Measurements from ENCODE around the gene OLFML3. TPM values are rescaled to one million over a fixed set of nuclear protein-coding genes. Genes with fewer than 3 reads are reported as not detected.

The OLFML3 gene
- total and polyA plus RNA-seq, 4 experiments from 2014 or later: 0.42 to 0.70 TPM; not detected in 2

GRCh38 chr1:113958691-113959090 is 20.6 kb upstream of the OLFML3 start:
- Histone ChIP-seq H3K27ac (ENCODE audit: low read depth, low read length) (no peak overlapping the region), H3K4me3 (ENCODE audit: low read length in 2 of 2) (no peak overlapping the region), H3K9me3 (ENCODE audit: control insufficient read depth in 1 of 2, low read length in 2 of 2) (no peaks in the 10 kb centered on the region), H3K36me3 (ENCODE audit: insufficient read depth, low read length) (peaks cover 65% of the 10 kb centered on the region), H3K27me3 (ENCODE audit: insufficient read depth, low read length) (no peaks in the 10 kb centered on the region), H3K4me1 (ENCODE audit: insufficient read depth, low read length) (peaks cover 9% of the 10 kb centered on the region)
- Mint-ChIP-seq H3K4me3 (no peak overlapping the region), H3K9me3 (no peaks in the 10 kb centered on the region), H3K27ac (peak overlapping the region in 3 of 7 donors; percentile 7 to 23 (median 10)), H3K36me3 (peaks cover 48 to 86% of the 10 kb centered on the region in 2 donors), H3K4me1 (peaks cover 16 to 38% (median 22%) of the 10 kb centered on the region in 4 donors), H3K27me3 (no peaks in the 10 kb centered on the region)
- POLR2A ChIA-PET (ENCODE audit: partially characterized antibody): no interaction called here
- DNase-seq: no peak
- CTCF ChIA-PET (ENCODE audit: partially characterized antibody): interaction anchor here (2.1 kb wide), 1 partner anchor 10 kb away, joined by 7 read pairs; no protein-coding TSS in a partner anchor
- intact Hi-C loops (cut with micrococcal nuclease): no loop called here

- H3K4me3 Mint-ChIP-seq: no peak overlapping the region
- H3K4me3 ChIP-seq (ENCODE audit: low read length in 2 of 2): no peak overlapping the region
- H3K36me3 ChIP-seq (ENCODE audit: insufficient read depth, low read length): peaks cover 68% of the 10 kb centered on the region
- intact Hi-C loops (cut with micrococcal nuclease): loop anchor here (1.0 kb wide), 2 partner anchors 58 to 128 kb away; partner anchors contain the start of gene DCLRE1B
- H3K4me1 ChIP-seq (ENCODE audit: insufficient read depth, low read length): no peaks in the 10 kb centered on the region
- peaks cover 60 to 88% of the 10 kb centered on the region in 2 donors for H3K36me3 Mint-ChIP-seq
- H3K9me3 ChIP-seq (ENCODE audit: control insufficient read depth in 1 of 2, low read length in 2 of 2): no peaks in the 10 kb centered on the region
- no peak overlapping the region for H3K27ac ChIP-seq (ENCODE audit: low read depth, low read length)
- CTCF ChIA-PET (ENCODE audit: partially characterized antibody): interaction anchor here (0.6 to 3.8 kb wide), 17 partner anchors 9 to 127 kb away, joined by 3 to 37 read pairs (median 5); partner anchors contain the start of genes AP4B1 and HIPK1
- peaks cover 7 to 17% (median 13%) of the 10 kb centered on the region in 4 donors for H3K4me1 Mint-ChIP-seq
- H3K27ac Mint-ChIP-seq: peak overlapping the region in 5 of 7 donors; percentile 57 to 91 (median 71)
- no peaks in the 10 kb centered on the region for H3K27me3 Mint-ChIP-seq
- H3K9me3 Mint-ChIP-seq: no peaks in the 10 kb centered on the region
- DNase-seq: peak in 1 of 5 donors; percentile 13
- POLR2A ChIA-PET (ENCODE audit: partially characterized antibody): interaction anchor here (1.4 to 4.0 kb wide), 4 partner anchors 11 to 127 kb away, joined by 3 to 17 read pairs (median 10); partner anchors contain the start of genes AP4B1, DCLRE1B and HIPK1
- no peaks in the 10 kb centered on the region for H3K27me3 ChIP-seq (ENCODE audit: insufficient read depth, low read length)
Measured at GRCh38 chr1:113963281-113963906, 15.9 kb upstream of the OLFML3 start.

GRCh38 chr1:113965703-113966412 is 13.4 kb upstream of the OLFML3 start:
- ChIA-PET CTCF (ENCODE audit: partially characterized antibody) (no interaction called here), POLR2A (ENCODE audit: partially characterized antibody) (no interaction called here)
- peaks cover 73% of the 10 kb centered on the region for H3K36me3 ChIP-seq (ENCODE audit: insufficient read depth, low read length)
- H3K4me3 ChIP-seq (ENCODE audit: low read length in 2 of 2): no peak overlapping the region
- Mint-ChIP-seq H3K27me3 (no peaks in the 10 kb centered on the region), H3K27ac (peak overlapping the region in 3 of 7 donors; percentile 32 to 72 (median 67)), H3K4me1 (peaks cover 2 to 17% (median 9%) of the 10 kb centered on the region in 4 donors), H3K36me3 (peaks cover 66 to 90% of the 10 kb centered on the region in 2 donors), H3K4me3 (no peak overlapping the region), H3K9me3 (no peaks in the 10 kb centered on the region)
- no peak for DNase-seq
- H3K9me3 ChIP-seq (ENCODE audit: control insufficient read depth in 1 of 2, low read length in 2 of 2): no peaks in the 10 kb centered on the region
- no peak overlapping the region for H3K27ac ChIP-seq (ENCODE audit: low read depth, low read length)
- no peaks in the 10 kb centered on the region for H3K4me1 ChIP-seq (ENCODE audit: insufficient read depth, low read length)
- no peaks in the 10 kb centered on the region for H3K27me3 ChIP-seq (ENCODE audit: insufficient read depth, low read length)
- intact Hi-C loops (cut with micrococcal nuclease): no loop called here

- Histone ChIP-seq H3K27me3 (ENCODE audit: insufficient read depth, low read length) (no peaks in the 10 kb centered on the region), H3K9me3 (ENCODE audit: control insufficient read depth in 1 of 2, low read length in 2 of 2) (no peaks in the 10 kb centered on the region), H3K36me3 (ENCODE audit: insufficient read depth, low read length) (peaks cover 66% of the 10 kb centered on the region), H3K27ac (ENCODE audit: low read depth, low read length) (no peak overlapping the region), H3K4me1 (ENCODE audit: insufficient read depth, low read length) (no peaks in the 10 kb centered on the region), H3K4me3 (ENCODE audit: low read length in 2 of 2) (no peak overlapping the region)
- Mint-ChIP-seq H3K4me3 (no peak overlapping the region), H3K27me3 (no peaks in the 10 kb centered on the region), H3K27ac (peak overlapping the region in 5 of 7 donors; percentile 9 to 72 (median 50)), H3K4me1 (peaks cover 10 to 32% (median 19%) of the 10 kb centered on the region in 4 donors), H3K9me3 (no peaks in the 10 kb centered on the region), H3K36me3 (peaks cover 53 to 80% of the 10 kb centered on the region in 2 donors)
- intact Hi-C loops (cut with micrococcal nuclease): no loop called here
- CTCF ChIA-PET (ENCODE audit: partially characterized antibody): no interaction called here
- no peak for DNase-seq
- POLR2A ChIA-PET (ENCODE audit: partially characterized antibody): no interaction called here
Measured at GRCh38 chr1:113972954-113973353, 6.3 kb upstream of the OLFML3 start.

- Mint-ChIP-seq H3K4me3 (no peak overlapping the region), H3K9me3 (no peaks in the 10 kb centered on the region), H3K36me3 (peaks cover 34 to 59% of the 10 kb centered on the region in 2 donors), H3K4me1 (peaks cover 10 to 38% (median 27%) of the 10 kb centered on the region in 4 donors), H3K27ac (peak overlapping the region; percentile 25 to 83 (median 48)), H3K27me3 (no peaks in the 10 kb centered on the region)
- DNase-seq: no peak
- H3K9me3 ChIP-seq (ENCODE audit: control insufficient read depth in 1 of 2, low read length in 2 of 2): no peaks in the 10 kb centered on the region
- POLR2A ChIA-PET (ENCODE audit: partially characterized antibody): no interaction called here
- H3K27ac ChIP-seq (ENCODE audit: low read depth, low read length): no peak overlapping the region
- H3K27me3 ChIP-seq (ENCODE audit: insufficient read depth, low read length): no peaks in the 10 kb centered on the region
- intact Hi-C loops (cut with micrococcal nuclease): loop anchor here (5.0 kb wide), 3 partner anchors 372 to 582 kb away; no protein-coding TSS in a partner anchor
- no peaks in the 10 kb centered on the region for H3K4me1 ChIP-seq (ENCODE audit: insufficient read depth, low read length)
- CTCF ChIA-PET (ENCODE audit: partially characterized antibody): interaction anchor here (1.3 to 2.6 kb wide), 4 partner anchors 29 to 307 kb away, joined by 3 to 11 read pairs (median 6); partner anchors contain the start of gene AP4B1
- H3K36me3 ChIP-seq (ENCODE audit: insufficient read depth, low read length): peaks cover 43% of the 10 kb centered on the region
- H3K4me3 ChIP-seq (ENCODE audit: low read length in 2 of 2): no peak overlapping the region
Measured at GRCh38 chr1:113975211-113975895, 3.9 kb upstream of the OLFML3 start.

GRCh38 chr1:113976609-113977278 is 2.5 kb upstream of the OLFML3 start:
- Histone ChIP-seq H3K36me3 (ENCODE audit: insufficient read depth, low read length) (peaks cover 30% of the 10 kb centered on the region), H3K4me1 (ENCODE audit: insufficient read depth, low read length) (no peaks in the 10 kb centered on the region), H3K9me3 (ENCODE audit: control insufficient read depth in 1 of 2, low read length in 2 of 2) (no peaks in the 10 kb centered on the region), H3K4me3 (ENCODE audit: low read length in 2 of 2) (no peak overlapping the region), H3K27me3 (ENCODE audit: insufficient read depth, low read length) (no peaks in the 10 kb centered on the region), H3K27ac (ENCODE audit: low read depth, low read length) (no peak overlapping the region)
- Mint-ChIP-seq H3K27ac (peak overlapping the region in 6 of 7 donors; percentile 32 to 69 (median 62)), H3K4me1 (peaks cover 11 to 38% (median 27%) of the 10 kb centered on the region in 4 donors), H3K36me3 (peaks cover 25 to 50% of the 10 kb centered on the region in 2 donors), H3K9me3 (no peaks in the 10 kb centered on the region), H3K4me3 (no peak overlapping the region), H3K27me3 (no peaks in the 10 kb centered on the region)
- ChIA-PET POLR2A (ENCODE audit: partially characterized antibody) (no interaction called here), CTCF (ENCODE audit: partially characterized antibody) (interaction anchor here (1.1 to 2.6 kb wide), 8 partner anchors 14 to 683 kb away, joined by 3 to 11 read pairs (median 4); partner anchors contain the start of gene AP4B1)
- intact Hi-C loops (cut with micrococcal nuclease): loop anchor here (2.0 to 5.0 kb wide), 4 partner anchors 46 to 581 kb away; no protein-coding TSS in a partner anchor
- DNase-seq: no peak
